Erythroblast (primary cell): Measurements from ENCODE around the gene SFSWAP.

ENCODE experiments used
- GATA1 ChIP-seq: IDR thresholded peaks from 2 replicates; pipeline ENCODE4 v1.6.1; 2011; ENCODE audit warnings: low read depth, mild to moderate bottlenecking, control low read depth, low read length, moderate library complexity
- POLR2A ChIP-seq: IDR thresholded peaks from 2 replicates; pipeline ENCODE4 v1.6.1; 2011; ENCODE audit warnings: mild to moderate bottlenecking, low read length

DNA sequence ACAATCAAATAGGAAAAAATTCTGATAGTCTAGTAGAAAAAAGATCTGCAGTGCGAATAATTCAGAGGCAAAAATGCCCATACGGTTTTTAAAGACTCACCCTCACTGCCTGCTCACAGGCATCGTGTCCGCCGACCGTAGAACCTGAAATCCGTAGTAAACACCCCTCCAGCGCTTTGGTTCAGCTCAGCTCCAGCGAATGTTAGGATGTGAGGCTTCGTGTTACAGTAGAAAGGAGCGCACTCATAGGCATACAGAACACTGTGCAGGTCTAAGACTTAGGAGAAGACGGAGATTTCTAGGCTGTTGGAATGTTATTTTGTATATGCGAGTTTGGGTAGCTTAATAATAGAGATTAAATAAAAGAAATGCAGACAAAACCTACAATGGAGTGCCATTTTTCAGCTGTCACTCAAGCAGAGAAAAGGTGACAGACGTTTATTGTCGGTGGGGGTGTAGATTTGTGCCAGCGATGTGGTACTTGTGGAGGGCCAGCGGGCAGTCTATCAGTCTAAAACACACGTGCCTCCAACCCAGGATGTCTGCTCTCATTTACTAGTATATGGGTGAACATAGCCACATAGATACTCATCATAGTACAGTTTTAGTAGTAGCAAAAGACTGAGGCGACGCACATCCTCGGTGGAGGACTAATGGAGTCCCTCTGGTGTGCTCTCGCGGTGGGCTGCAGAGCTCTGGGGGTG lies 25.7 kb downstream of the SFSWAP start:
- TF ChIP-seq POLR2A: no peak
- no peak for TF ChIP-seq GATA1
